ENCODE data around the gene KDM4C. TPM values are rescaled to one million over a fixed set of nuclear protein-coding genes. Genes with fewer than 3 reads are reported as not detected.

Gene KDM4C
- total and polyA plus RNA-seq, 12 donors = 6.1 to 18.2 (median 14.6) TPM

DNA sequence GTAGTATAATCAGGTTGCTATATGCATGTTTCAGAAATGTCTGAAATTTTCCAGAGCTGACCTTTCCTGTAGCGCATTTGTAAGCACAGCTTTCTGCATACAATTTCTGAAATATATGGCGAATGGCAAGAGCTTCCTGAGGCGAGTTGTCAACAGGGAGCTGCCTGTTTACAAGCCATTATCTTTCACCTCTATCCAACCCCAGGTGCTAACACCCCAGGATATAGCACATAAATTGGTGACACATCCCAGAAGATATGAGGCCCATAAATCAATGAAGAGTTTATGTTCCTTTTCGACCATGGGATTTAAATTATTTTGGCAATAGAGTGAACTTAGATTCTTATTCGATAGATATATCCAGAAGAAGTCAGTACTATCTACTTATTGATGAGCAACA, 379.8 kb downstream of the KDM4C start:
- no peak for DNase-seq
- no peaks in the 10 kb centered on the region for H3K27me3 ChIP-seq
- intact Hi-C loops (cut with DNase I) = no loop called here
- H3K27ac ChIP-seq = no peak overlapping the region
- peaks cover 0 to 8% (median 0%) of the 10 kb centered on the region in 9 donors for H3K4me1 ChIP-seq
- H3K36me3 ChIP-seq = peaks cover 0 to 37% (median 0%) of the 10 kb centered on the region in 9 donors
- no peaks in the 10 kb centered on the region for H3K9me3 ChIP-seq
- 86 to 89% methylated on average over 5 of the region's 5 CpGs for WGBS, 2 donors
- TF ChIP-seq, protein P1, sequence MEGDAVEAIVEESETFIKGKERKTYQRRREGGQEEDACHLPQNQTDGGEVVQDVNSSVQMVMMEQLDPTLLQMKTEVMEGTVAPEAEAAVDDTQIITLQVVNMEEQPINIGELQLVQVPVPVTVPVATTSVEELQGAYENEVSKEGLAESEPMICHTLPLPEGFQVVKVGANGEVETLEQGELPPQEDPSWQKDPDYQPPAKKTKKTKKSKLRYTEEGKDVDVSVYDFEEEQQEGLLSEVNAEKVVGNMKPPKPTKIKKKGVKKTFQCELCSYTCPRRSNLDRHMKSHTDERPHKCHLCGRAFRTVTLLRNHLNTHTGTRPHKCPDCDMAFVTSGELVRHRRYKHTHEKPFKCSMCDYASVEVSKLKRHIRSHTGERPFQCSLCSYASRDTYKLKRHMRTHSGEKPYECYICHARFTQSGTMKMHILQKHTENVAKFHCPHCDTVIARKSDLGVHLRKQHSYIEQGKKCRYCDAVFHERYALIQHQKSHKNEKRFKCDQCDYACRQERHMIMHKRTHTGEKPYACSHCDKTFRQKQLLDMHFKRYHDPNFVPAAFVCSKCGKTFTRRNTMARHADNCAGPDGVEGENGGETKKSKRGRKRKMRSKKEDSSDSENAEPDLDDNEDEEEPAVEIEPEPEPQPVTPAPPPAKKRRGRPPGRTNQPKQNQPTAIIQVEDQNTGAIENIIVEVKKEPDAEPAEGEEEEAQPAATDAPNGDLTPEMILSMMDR (IDR thresholded peaks at IDR 0.05) = no peak
- H3K4me3 ChIP-seq = no peak overlapping the region
- no peak for ATAC-seq

DNA sequence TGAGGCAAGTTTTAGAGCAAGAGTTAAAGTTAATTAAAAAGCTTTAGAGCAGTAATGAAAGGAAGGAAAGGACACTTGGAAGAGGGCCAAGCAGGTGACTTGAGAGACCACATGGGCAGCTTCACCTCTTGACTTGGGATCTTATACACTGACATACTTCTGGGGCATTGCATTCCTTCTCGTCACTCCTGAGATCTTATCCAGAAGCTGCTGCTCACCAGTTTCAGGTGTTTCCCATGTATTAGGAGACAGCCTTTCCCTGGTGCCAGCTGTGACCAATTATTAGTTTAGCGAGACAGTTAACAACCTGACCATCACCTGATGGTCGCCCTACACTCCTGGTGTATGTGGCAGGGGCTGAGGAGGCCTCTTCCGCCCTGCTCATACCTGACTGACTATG, 382.1 kb downstream of the KDM4C start:
- intact Hi-C loops (cut with DNase I) = loop anchor here in 1 of 10 donors (10.0 kb wide), 1 partner anchor 85 kb away; no protein-coding TSS in a partner anchor
- H3K36me3 ChIP-seq = peaks cover 0 to 15% (median 0%) of the 10 kb centered on the region in 9 donors
- TF ChIP-seq, protein P1 (IDR thresholded peaks at IDR 0.05) = no peak
- H3K27ac ChIP-seq = no peak overlapping the region
- WGBS, 2 donors = 95 to 96% methylated on average over 4 of the region's 4 CpGs
- H3K27me3 ChIP-seq = no peaks in the 10 kb centered on the region
- DNase-seq = no peak
- no peak overlapping the region for H3K4me3 ChIP-seq
- peaks cover 0 to 16% (median 5%) of the 10 kb centered on the region in 9 donors for H3K4me1 ChIP-seq
- H3K9me3 ChIP-seq = no peaks in the 10 kb centered on the region
- ATAC-seq = no peak

DNA sequence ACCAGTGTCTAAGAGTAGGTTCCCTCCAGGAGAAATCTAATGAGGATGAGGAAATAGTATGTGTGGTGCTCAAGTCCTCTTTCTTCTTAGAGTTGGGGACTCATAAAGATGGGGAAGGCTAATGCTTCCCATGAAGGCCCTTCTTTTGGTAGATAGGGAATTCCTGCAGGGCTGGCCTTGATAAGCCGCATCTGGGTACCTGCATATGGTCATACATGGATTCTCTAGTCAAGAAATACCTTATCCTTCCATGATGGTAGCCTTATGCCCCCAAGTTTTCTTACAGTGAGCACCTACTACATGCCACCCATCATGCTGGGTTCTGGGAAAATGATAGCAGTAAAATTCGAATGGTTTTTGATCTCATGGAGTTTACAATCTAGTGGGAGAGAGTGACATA, 382.6 kb downstream of the KDM4C start:
- ATAC-seq (no peak), DNase-seq (no peak)
- Histone ChIP-seq H3K27ac (no peak overlapping the region), H3K9me3 (no peaks in the 10 kb centered on the region), H3K36me3 (peaks cover 0 to 10% (median 0%) of the 10 kb centered on the region in 9 donors), H3K4me1 (peaks cover 0 to 21% (median 10%) of the 10 kb centered on the region in 9 donors), H3K27me3 (no peaks in the 10 kb centered on the region), H3K4me3 (no peak overlapping the region)
- intact Hi-C loops (cut with DNase I) = loop anchor here in 1 of 10 donors (10.0 kb wide), 1 partner anchor 86 kb away; no protein-coding TSS in a partner anchor
- TF ChIP-seq, protein P1 (IDR thresholded peaks at IDR 0.05) = no peak
- 98% methylated on average over 2 of the region's 2 CpGs for WGBS, 2 donors

DNA sequence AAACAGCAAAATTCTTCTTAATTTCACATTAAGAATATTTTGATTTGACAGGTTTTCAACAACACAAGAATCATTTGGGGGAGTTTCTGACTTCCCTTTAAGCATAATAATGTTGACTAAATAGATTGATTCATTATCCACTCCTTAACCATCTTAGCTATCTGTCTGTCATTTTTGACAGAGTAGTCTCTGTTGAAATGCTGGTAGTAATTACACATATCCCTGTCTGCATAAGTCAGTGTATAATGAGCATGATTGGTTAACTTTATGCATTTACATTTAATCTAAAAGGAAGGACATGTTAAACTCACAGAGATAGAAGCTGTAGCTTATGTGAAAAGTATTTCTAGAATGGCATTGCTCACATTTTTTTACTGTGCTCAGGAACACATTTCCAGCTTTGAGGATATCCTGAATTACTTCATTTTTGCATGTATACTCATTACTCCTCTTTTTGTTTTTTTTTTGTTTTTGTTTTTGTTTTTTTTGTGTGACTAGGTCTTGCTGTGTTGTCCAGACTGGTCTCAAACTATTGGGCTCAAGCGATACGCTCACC, 385.9 kb downstream of the KDM4C start:
- Histone ChIP-seq H3K4me1 (peaks cover 0 to 45% (median 23%) of the 10 kb centered on the region in 9 donors), H3K4me3 (no peak overlapping the region), H3K9me3 (no peaks in the 10 kb centered on the region), H3K36me3 (peaks cover 0 to 8% (median 0%) of the 10 kb centered on the region in 9 donors), H3K27ac (peak overlapping the region in 2 of 10 donors; percentile 70 to 73), H3K27me3 (no peaks in the 10 kb centered on the region)
- TF ChIP-seq, protein P1 (IDR thresholded peaks at IDR 0.05) = no peak
- 100% methylated on average over 2 of the region's 2 CpGs for WGBS, 2 donors
- intact Hi-C loops (cut with DNase I) = loop anchor here in 1 of 10 donors (10.0 kb wide), 1 partner anchor 89 kb away; no protein-coding TSS in a partner anchor
- ATAC-seq (no peak), DNase-seq (no peak)
